ENCODE results near the gene HOXC4.
"Not testable (repeated sequence)": the region's sequence is repeated elsewhere in the genome, so short reads cannot be mapped to it uniquely, and the experiment has no call there.

HOXC4 gene

DNA sequence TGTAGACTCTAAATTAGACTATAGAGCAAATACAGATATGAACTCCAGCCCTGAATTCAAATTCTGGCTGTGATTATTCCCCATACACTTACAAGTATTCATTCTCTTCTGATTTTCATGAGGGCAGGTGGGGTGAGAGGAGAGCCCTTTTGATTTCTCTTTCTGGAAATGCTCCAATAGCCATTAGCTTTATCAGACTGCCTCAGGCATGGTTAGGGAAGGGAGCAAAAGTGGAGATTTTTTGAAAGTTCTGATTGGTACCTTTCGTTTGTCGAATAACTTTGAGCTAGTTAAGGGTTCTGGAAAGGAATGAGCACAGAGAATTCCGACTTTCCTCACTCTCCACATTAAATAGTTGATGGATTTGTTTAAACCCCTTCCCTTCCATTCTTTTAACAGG is 13.0 kb upstream of the HOXC4 start:
- Histone ChIP-seq H3K14ac (ENCODE audit: low read length) (no peak overlapping the region), H2AK5ac (ENCODE audit: low read length) (no peak overlapping the region), H4K12ac (ENCODE audit: low read depth, low read length) (no peak overlapping the region), H3K27me3 (ENCODE audit: insufficient read depth, low read length) (peaks cover 84% of the 10 kb centered on the region), H3K4me3 (ENCODE audit: low read depth, low read length) (no peak overlapping the region), H3K4me1 (ENCODE audit: control insufficient read depth in 1 of 2, insufficient read depth in 2 of 2, low read length in 2 of 2) (peaks cover 0 to 5% of the 10 kb centered on the region in 2 experiments), H3K9ac (ENCODE audit: low read length) (no peak overlapping the region), H2AFZ (ENCODE audit: insufficient read depth, low read length, poor library complexity) (no peak overlapping the region), H3K4me2 (ENCODE audit: low read length) (no peak overlapping the region), H3K23ac (ENCODE audit: low read length) (no peak overlapping the region), H3K36me3 (ENCODE audit: control insufficient read depth in 1 of 2, insufficient read depth in 2 of 2, low read length in 2 of 2) (no peaks in the 10 kb centered on the region), H2BK12ac (ENCODE audit: low read length) (no peak overlapping the region), H3K4ac (ENCODE audit: low read depth, low read length) (no peak overlapping the region), H2BK120ac (ENCODE audit: insufficient read depth, low read length, poor library complexity) (no peak overlapping the region), H3K9me3 (ENCODE audit: insufficient read depth, low read depth, low read length) (peaks cover 9% of the 10 kb centered on the region), H3K18ac (ENCODE audit: low read length) (no peak overlapping the region), H3K27ac (ENCODE audit: low read depth, low read length) (no peak overlapping the region), H3K79me1 (ENCODE audit: low read length) (no peaks in the 10 kb centered on the region), H4K91ac (ENCODE audit: low read depth, low read length) (no peak overlapping the region), H4K8ac (ENCODE audit: low read depth, low read length) (no peak overlapping the region), H3K79me2 (ENCODE audit: control insufficient read depth, insufficient read depth, low read length, poor library complexity) (no peaks in the 10 kb centered on the region), H2BK5ac (ENCODE audit: low read depth, low read length, poor library complexity) (no peak overlapping the region)
- no peak for DNase-seq
- WGBS (ENCODE audit: extremely low coverage, insufficient coverage, insufficient read length), result no CpG with 5 or more reads among the region's 3 CpGs

DNA sequence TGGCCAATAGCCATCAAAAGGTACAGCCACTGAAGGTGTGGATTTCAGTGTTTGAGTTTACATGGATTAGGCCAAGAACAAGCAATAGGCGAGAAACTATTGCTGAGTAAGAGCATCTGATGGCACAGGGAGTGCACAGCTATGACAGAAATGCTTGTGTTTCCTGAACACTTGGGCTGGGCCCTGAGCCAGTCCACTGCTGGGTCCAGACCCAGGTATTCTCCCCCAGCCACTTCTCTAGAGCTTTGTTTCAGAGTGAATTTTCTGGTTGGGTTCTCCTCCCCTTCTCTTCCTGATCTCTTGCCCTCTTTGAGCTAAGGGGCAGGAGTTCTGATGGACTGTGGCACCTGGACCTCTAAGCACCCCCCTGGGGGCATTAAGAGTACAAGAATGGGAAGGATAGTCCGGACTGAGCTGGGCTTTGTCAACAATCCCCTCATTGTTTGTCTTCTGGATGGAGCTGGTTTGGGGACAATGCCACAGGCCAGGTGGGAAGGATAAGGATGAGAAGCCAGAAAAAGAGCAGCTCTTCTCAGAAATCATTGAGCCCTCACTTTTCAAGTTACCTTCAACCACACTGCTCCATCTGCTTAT is 12.4 kb upstream of the HOXC4 start:
- Histone ChIP-seq H2BK12ac (ENCODE audit: low read length) (no peak overlapping the region), H3K4me3 (ENCODE audit: low read depth, low read length) (no peak overlapping the region), H3K9me3 (ENCODE audit: insufficient read depth, low read depth, low read length) (peaks cover 9% of the 10 kb centered on the region), H3K23ac (ENCODE audit: low read length) (no peak overlapping the region), H3K36me3 (ENCODE audit: control insufficient read depth in 1 of 2, insufficient read depth in 2 of 2, low read length in 2 of 2) (no peaks in the 10 kb centered on the region), H2BK120ac (ENCODE audit: insufficient read depth, low read length, poor library complexity) (no peak overlapping the region), H3K14ac (ENCODE audit: low read length) (no peak overlapping the region), H3K18ac (ENCODE audit: low read length) (no peak overlapping the region), H2BK5ac (ENCODE audit: low read depth, low read length, poor library complexity) (no peak overlapping the region), H3K27ac (ENCODE audit: low read depth, low read length) (no peak overlapping the region), H2AFZ (ENCODE audit: insufficient read depth, low read length, poor library complexity) (no peak overlapping the region), H4K8ac (ENCODE audit: low read depth, low read length) (no peak overlapping the region), H3K27me3 (ENCODE audit: insufficient read depth, low read length) (peaks cover 85% of the 10 kb centered on the region), H3K79me2 (ENCODE audit: control insufficient read depth, insufficient read depth, low read length, poor library complexity) (no peaks in the 10 kb centered on the region), H3K79me1 (ENCODE audit: low read length) (no peaks in the 10 kb centered on the region), H3K9ac (ENCODE audit: low read length) (no peak overlapping the region), H4K12ac (ENCODE audit: low read depth, low read length) (no peak overlapping the region), H3K4me1 (ENCODE audit: control insufficient read depth in 1 of 2, insufficient read depth in 2 of 2, low read length in 2 of 2) (no peaks in the 10 kb centered on the region), H4K91ac (ENCODE audit: low read depth, low read length) (no peak overlapping the region), H3K4ac (ENCODE audit: low read depth, low read length) (no peak overlapping the region), H2AK5ac (ENCODE audit: low read length) (no peak overlapping the region), H3K4me2 (ENCODE audit: low read length) (no peak overlapping the region)
- no peak for DNase-seq
- no CpG with 5 or more reads among the region's 2 CpGs for WGBS (ENCODE audit: extremely low coverage, insufficient coverage, insufficient read length)

DNA sequence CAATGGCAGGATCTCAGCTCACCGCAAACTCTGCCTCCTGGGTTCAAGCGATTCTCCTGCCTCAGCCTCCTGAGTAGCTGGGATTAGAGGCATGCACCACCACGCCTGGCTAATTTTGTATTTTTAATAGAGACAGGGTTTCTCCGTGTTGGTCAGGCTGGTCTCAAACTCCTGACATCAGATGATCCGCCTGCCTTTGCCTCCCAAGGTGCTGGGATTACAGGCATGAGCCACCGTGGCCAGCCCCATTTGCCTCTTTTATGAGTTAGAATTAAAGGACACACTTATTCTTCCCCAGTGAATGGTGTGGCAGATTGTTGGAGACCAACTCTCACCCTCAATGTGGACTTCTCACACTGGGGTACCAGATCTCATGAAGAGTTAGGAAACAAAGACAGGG is 11.6 kb upstream of the HOXC4 start:
- H3K79me2 ChIP-seq (ENCODE audit: control insufficient read depth, insufficient read depth, low read length, poor library complexity), result not testable (repeated sequence)

DNA sequence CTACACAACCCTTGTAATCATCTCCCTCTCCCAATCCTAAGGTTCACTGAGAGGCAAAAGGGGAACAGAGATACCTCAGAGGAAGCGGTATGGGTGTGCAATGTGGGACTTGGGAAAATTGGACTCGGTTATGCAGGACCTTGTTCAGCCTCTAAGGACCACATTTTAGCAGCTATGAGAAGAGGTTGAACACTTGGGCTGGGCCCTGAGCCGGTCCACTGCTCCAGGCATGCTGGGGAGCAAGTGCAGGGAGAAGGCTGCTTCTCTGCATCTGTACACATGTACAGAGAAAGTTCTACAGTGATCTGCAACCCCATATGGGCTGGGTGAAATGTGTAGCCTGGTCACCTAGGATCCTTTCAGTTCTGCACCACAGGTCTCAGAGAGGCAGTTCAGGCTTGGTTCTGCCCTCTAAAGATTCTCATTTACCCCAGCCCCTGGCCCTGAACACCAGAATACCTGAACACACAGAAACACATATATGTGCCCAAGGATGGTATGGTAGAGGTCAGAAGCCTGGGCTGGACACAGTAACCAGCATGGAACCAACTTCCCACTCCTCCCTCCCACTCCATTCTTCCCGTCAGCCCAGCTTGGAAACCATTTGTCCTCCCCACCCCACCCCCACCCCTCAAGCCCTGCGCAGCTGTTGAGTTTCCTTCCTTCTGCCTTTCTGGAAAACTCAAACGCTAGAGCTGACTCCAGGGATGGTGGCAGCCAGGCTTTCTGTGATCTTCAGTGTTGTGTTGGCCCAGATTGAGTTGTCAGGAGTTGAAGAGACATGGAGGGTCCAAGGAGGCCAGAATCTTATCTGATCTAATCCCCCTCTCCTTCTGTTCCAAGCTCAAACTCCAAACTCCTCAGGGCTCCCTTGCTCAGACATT is 10.4 kb upstream of the HOXC4 start:
- no peak overlapping the region for H3K4me2 ChIP-seq (ENCODE audit: low read length)
- no peak overlapping the region for H2BK5ac ChIP-seq (ENCODE audit: low read depth, low read length, poor library complexity)
- H4K8ac ChIP-seq (ENCODE audit: low read depth, low read length), result no peak overlapping the region
- no peak overlapping the region for H3K27ac ChIP-seq (ENCODE audit: low read depth, low read length)
- H3K9me3 ChIP-seq (ENCODE audit: insufficient read depth, low read depth, low read length), result peaks cover 14% of the 10 kb centered on the region
- H3K9ac ChIP-seq (ENCODE audit: low read length), result no peak overlapping the region
- no CpG with 5 or more reads among the region's 6 CpGs for WGBS (ENCODE audit: extremely low coverage, insufficient coverage, insufficient read length)
- H3K79me2 ChIP-seq (ENCODE audit: control insufficient read depth, insufficient read depth, low read length, poor library complexity), result no peaks in the 10 kb centered on the region
- H3K36me3 ChIP-seq (ENCODE audit: control insufficient read depth in 1 of 2, insufficient read depth in 2 of 2, low read length in 2 of 2), result no peaks in the 10 kb centered on the region
- peaks cover 86% of the 10 kb centered on the region for H3K27me3 ChIP-seq (ENCODE audit: insufficient read depth, low read length)
- no peak for DNase-seq
- H3K79me1 ChIP-seq (ENCODE audit: low read length), result no peaks in the 10 kb centered on the region
- H2BK12ac ChIP-seq (ENCODE audit: low read length), result no peak overlapping the region
- no peak overlapping the region for H3K18ac ChIP-seq (ENCODE audit: low read length)
- H2BK120ac ChIP-seq (ENCODE audit: insufficient read depth, low read length, poor library complexity), result no peak overlapping the region
- no peak overlapping the region for H4K91ac ChIP-seq (ENCODE audit: low read depth, low read length)
- H3K4me3 ChIP-seq (ENCODE audit: low read depth, low read length), result no peak overlapping the region
- H4K12ac ChIP-seq (ENCODE audit: low read depth, low read length), result no peak overlapping the region
- no peak overlapping the region for H3K23ac ChIP-seq (ENCODE audit: low read length)
- no peak overlapping the region for H3K14ac ChIP-seq (ENCODE audit: low read length)
- no peak overlapping the region for H2AK5ac ChIP-seq (ENCODE audit: low read length)
- no peak overlapping the region for H2AFZ ChIP-seq (ENCODE audit: insufficient read depth, low read length, poor library complexity)
- no peaks in the 10 kb centered on the region for H3K4me1 ChIP-seq (ENCODE audit: control insufficient read depth in 1 of 2, insufficient read depth in 2 of 2, low read length in 2 of 2)
- no peak overlapping the region for H3K4ac ChIP-seq (ENCODE audit: low read depth, low read length)

More for the DNA sequence above, 11.6 kb upstream of the HOXC4 start:
- not testable (repeated sequence) for H4K12ac ChIP-seq (ENCODE audit: low read depth, low read length); H3K14ac ChIP-seq (ENCODE audit: low read length); H3K4ac ChIP-seq (ENCODE audit: low read depth, low read length); H2AK5ac ChIP-seq (ENCODE audit: low read length); H3K79me1 ChIP-seq (ENCODE audit: low read length); H4K8ac ChIP-seq (ENCODE audit: low read depth, low read length); H3K4me2 ChIP-seq (ENCODE audit: low read length); H3K9ac ChIP-seq (ENCODE audit: low read length); H4K91ac ChIP-seq (ENCODE audit: low read depth, low read length); H3K18ac ChIP-seq (ENCODE audit: low read length); H3K23ac ChIP-seq (ENCODE audit: low read length); DNase-seq; H2BK120ac ChIP-seq (ENCODE audit: insufficient read depth, low read length, poor library complexity); H2AFZ ChIP-seq (ENCODE audit: insufficient read depth, low read length, poor library complexity); H3K4me1 ChIP-seq (ENCODE audit: control insufficient read depth in 1 of 2, insufficient read depth in 2 of 2, low read length in 2 of 2); H2BK5ac ChIP-seq (ENCODE audit: low read depth, low read length, poor library complexity); H3K27ac ChIP-seq (ENCODE audit: low read depth, low read length); H2BK12ac ChIP-seq (ENCODE audit: low read length); H3K4me3 ChIP-seq (ENCODE audit: low read depth, low read length); H3K36me3 ChIP-seq (ENCODE audit: control insufficient read depth in 1 of 2, insufficient read depth in 2 of 2, low read length in 2 of 2)
- WGBS (ENCODE audit: extremely low coverage, insufficient coverage, insufficient read length), result no CpG with 5 or more reads among the region's 6 CpGs
- peaks cover 86% of the 10 kb centered on the region for H3K27me3 ChIP-seq (ENCODE audit: insufficient read depth, low read length)
- peaks cover 12% of the 10 kb centered on the region for H3K9me3 ChIP-seq (ENCODE audit: insufficient read depth, low read depth, low read length)
